K562 (cell line): ENCODE results near the gene METTL25B. TPM values are rescaled to one million over a fixed set of nuclear protein-coding genes. Genes with fewer than 3 reads are reported as not detected.

Experiments
- GTF2A2 ChIP-seq: IDR thresholded peaks from 2 replicates; pipeline ENCODE4 v1.6.1; 2016; ENCODE audit warnings: mild to moderate bottlenecking, missing genetic modification characterization, missing compliant biosample characterization
- HNRNPL ChIP-seq: fragments of 200-400 bp; formaldehyde crosslinking; IDR thresholded peaks from 2 replicates; pipeline ENCODE4 v1.6.1; 2017; ENCODE audit warnings: low read depth, mild to moderate bottlenecking, low read length
- RUNX1 ChIP-seq: sonication (generic); IDR thresholded peaks from 2 replicates; pipeline ENCODE4 v1.6.1; 2016; ENCODE audit warnings: antibody characterized with exemption, low read depth
- TCFL5 ChIP-seq: fragments of 250-450 bp; sonication (Bioruptor Pico); conservative IDR thresholded peaks from 2 replicates; pipeline ENCODE4 v1.6.1; 2021; ENCODE audit warnings: mild to moderate bottlenecking, moderate library complexity, matching md5 sums
- ZNF696 ChIP-seq: fragments of 250-450 bp; sonication (Bioruptor Pico); conservative IDR thresholded peaks from 2 replicates; pipeline ENCODE4 v1.4.0; 2020; ENCODE audit warnings: mild to moderate bottlenecking, moderate library complexity
- ZNF76 ChIP-seq: fragments of 250-450 bp; sonication (Bioruptor Pico); IDR thresholded peaks from 2 replicates; pipeline ENCODE4 v1.4.0; 2020; ENCODE audit warnings: mild to moderate bottlenecking, moderate library complexity, borderline replicate concordance
- polyA plus RNA-seq, 8 experiments: library from polyadenylated mRNA; depleted of rRNA in 4 of 8; stranded (reverse) in 5 of 8; unstranded in 3 of 8; fragments of >200 nt; fragmentation: Nextera tagmentation in 2 of 8; fragmentation: Illumina TruSeq in 1 of 8; extraction: Ambion mirVana in 2 of 8; extraction: Trizol in 1 of 8; gene quantifications; 2 replicates each; pipeline versions ENCODE4 v1.2.1 to v1.2.3, GENCODE V29; 2011 to 2014; ENCODE audit warnings: inconsistent platforms in 1 of 8, missing spikeins in 1 of 8
- total RNA-seq, 7 experiments: library from RNA; depleted of rRNA in 6 of 7; stranded (reverse); fragments of >200 nt in 6 of 7; fragmentation: Illumina TruSeq in 2 of 7; extraction: Trizol in 2 of 7; gene quantifications; 2 replicates each; pipeline versions ENCODE4 v1.2.1 to v1.2.3, GENCODE V29; 2011 to 2021; ENCODE audit warnings: low replicate concordance in 1 of 7
- TF ChIP-seq, protein P1 (sequence below): fragments of 250-450 bp; sonication (Bioruptor Pico); IDR thresholded peaks from 2 replicates; pipeline ENCODE4 v1.5.0; 2022; ENCODE audit warnings: mild to moderate bottlenecking
- TF ChIP-seq, protein P2 (sequence below), 2 experiments: fragments of 250-450 bp in 1 of 2; fragments of 450-650 bp in 1 of 2; sonication (Bioruptor Pico) in 1 of 2; IDR thresholded peaks; 2 replicates each; pipeline versions ENCODE4 v1.6.1 to v1.8.0; 2016 to 2021; ENCODE audit warnings: mild to moderate bottlenecking in 2 of 2, moderate library complexity in 2 of 2, missing compliant biosample characterization in 1 of 2, missing genetic modification characterization in 1 of 2
- TF ChIP-seq, protein P3 (sequence below), 2 experiments: fragments of 450-650 bp; formaldehyde crosslinking in 1 of 2; IDR thresholded peaks; 2 replicates each; pipeline versions ENCODE4 v1.4.0 to v1.6.1; 2014 to 2020; ENCODE audit warnings: mild to moderate bottlenecking in 2 of 2, borderline replicate concordance in 1 of 2, low read depth in 1 of 2
- TF ChIP-seq, protein P4 (sequence below), 2 experiments: fragments of 150-350 bp in 1 of 2; IDR thresholded peaks; 2 replicates each; pipeline ENCODE4 v1.6.1; 2012 to 2016; ENCODE audit warnings: low read depth in 2 of 2, low read length in 2 of 2, mild to moderate bottlenecking in 1 of 2, moderate library complexity in 1 of 2

The METTL25B gene
- total and polyA plus RNA-seq, 9 of the 15 experiments (the other 6 are each of a cell fraction or from before 2014, with no cell fraction given) = 7.7 to 48.3 (median 33.1) TPM

DNA sequence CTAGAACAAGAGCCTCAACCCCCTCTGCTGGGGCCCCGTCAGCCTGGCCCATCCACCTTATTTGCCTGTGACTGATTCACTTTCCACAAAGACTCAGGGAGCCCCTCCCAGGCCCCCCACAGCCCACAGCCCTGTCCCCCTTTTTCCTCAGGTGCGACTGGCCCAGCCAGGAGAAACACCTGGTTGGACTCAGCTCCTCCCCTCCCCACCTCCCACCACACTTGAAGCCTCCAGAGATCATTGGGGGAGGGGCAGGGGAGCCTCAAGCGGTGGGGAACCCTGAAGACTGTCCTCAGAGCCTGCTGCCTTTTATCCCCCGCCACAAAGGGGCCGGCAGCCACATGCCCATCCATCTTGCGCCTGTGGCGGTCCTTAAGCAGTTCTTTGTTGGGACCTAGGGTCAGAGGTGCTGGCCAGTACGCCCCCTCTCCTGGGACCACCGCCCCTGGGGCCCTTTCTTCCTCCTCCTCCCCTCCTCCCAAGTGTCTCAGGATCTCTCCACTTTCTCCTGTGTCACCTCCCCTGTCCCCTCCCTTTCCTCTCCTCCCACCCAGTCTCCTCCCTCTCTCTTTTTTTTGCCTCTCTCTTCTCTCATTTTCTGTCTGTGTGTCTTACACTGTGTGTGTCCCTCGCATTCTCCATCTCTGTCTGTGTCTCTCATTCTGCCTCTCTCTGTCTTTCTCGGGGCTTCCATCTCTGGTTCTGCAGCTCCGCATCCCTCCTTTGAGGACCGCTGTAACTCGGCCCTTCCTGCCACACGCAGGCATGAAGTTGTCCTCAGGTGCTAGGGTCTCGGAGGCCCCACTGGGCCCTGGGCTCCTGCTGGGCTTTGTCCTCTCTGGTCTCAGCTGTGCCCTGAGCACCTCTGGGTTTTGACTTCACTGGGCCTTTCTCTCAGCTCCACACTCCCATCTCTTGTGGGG lies 35.1 kb upstream of the METTL25B start (continued):
- TF ChIP-seq, protein P1, sequence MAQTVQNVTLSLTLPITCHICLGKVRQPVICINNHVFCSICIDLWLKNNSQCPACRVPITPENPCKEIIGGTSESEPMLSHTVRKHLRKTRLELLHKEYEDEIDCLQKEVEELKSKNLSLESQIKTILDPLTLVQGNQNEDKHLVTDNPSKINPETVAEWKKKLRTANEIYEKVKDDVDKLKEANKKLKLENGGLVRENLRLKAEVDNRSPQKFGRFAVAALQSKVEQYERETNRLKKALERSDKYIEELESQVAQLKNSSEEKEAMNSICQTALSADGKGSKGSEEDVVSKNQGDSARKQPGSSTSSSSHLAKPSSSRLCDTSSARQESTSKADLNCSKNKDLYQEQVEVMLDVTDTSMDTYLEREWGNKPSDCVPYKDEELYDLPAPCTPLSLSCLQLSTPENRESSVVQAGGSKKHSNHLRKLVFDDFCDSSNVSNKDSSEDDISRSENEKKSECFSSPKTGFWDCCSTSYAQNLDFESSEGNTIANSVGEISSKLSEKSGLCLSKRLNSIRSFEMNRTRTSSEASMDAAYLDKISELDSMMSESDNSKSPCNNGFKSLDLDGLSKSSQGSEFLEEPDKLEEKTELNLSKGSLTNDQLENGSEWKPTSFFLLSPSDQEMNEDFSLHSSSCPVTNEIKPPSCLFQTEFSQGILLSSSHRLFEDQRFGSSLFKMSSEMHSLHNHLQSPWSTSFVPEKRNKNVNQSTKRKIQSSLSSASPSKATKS = no peak
- TF ChIP-seq GTF2A2 (tag) = no peak
- TF ChIP-seq, protein P2, sequence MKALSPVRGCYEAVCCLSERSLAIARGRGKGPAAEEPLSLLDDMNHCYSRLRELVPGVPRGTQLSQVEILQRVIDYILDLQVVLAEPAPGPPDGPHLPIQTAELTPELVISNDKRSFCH (CRISPR knock-in tag; IDR thresholded peaks at IDR 0.05) = no peak
- TF ChIP-seq, protein P2 (tag; IDR thresholded peaks at IDR 0.05) = no peak
- TF ChIP-seq ZNF696 (CRISPR knock-in tag) = no peak
- TF ChIP-seq RUNX1 = no peak
- TF ChIP-seq HNRNPL = no peak
- TF ChIP-seq TCFL5 = no peak
- TF ChIP-seq, protein P3, sequence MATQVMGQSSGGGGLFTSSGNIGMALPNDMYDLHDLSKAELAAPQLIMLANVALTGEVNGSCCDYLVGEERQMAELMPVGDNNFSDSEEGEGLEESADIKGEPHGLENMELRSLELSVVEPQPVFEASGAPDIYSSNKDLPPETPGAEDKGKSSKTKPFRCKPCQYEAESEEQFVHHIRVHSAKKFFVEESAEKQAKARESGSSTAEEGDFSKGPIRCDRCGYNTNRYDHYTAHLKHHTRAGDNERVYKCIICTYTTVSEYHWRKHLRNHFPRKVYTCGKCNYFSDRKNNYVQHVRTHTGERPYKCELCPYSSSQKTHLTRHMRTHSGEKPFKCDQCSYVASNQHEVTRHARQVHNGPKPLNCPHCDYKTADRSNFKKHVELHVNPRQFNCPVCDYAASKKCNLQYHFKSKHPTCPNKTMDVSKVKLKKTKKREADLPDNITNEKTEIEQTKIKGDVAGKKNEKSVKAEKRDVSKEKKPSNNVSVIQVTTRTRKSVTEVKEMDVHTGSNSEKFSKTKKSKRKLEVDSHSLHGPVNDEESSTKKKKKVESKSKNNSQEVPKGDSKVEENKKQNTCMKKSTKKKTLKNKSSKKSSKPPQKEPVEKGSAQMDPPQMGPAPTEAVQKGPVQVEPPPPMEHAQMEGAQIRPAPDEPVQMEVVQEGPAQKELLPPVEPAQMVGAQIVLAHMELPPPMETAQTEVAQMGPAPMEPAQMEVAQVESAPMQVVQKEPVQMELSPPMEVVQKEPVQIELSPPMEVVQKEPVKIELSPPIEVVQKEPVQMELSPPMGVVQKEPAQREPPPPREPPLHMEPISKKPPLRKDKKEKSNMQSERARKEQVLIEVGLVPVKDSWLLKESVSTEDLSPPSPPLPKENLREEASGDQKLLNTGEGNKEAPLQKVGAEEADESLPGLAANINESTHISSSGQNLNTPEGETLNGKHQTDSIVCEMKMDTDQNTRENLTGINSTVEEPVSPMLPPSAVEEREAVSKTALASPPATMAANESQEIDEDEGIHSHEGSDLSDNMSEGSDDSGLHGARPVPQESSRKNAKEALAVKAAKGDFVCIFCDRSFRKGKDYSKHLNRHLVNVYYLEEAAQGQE (IDR thresholded peaks at IDR 0.05; ENCODE audit: borderline replicate concordance) = no peak
- TF ChIP-seq, protein P3 (CRISPR knock-in tag; IDR thresholded peaks at IDR 0.05; ENCODE audit: low read depth) = no peak
- TF ChIP-seq ZNF76 (CRISPR knock-in tag) = no peak
- TF ChIP-seq, protein P4, sequence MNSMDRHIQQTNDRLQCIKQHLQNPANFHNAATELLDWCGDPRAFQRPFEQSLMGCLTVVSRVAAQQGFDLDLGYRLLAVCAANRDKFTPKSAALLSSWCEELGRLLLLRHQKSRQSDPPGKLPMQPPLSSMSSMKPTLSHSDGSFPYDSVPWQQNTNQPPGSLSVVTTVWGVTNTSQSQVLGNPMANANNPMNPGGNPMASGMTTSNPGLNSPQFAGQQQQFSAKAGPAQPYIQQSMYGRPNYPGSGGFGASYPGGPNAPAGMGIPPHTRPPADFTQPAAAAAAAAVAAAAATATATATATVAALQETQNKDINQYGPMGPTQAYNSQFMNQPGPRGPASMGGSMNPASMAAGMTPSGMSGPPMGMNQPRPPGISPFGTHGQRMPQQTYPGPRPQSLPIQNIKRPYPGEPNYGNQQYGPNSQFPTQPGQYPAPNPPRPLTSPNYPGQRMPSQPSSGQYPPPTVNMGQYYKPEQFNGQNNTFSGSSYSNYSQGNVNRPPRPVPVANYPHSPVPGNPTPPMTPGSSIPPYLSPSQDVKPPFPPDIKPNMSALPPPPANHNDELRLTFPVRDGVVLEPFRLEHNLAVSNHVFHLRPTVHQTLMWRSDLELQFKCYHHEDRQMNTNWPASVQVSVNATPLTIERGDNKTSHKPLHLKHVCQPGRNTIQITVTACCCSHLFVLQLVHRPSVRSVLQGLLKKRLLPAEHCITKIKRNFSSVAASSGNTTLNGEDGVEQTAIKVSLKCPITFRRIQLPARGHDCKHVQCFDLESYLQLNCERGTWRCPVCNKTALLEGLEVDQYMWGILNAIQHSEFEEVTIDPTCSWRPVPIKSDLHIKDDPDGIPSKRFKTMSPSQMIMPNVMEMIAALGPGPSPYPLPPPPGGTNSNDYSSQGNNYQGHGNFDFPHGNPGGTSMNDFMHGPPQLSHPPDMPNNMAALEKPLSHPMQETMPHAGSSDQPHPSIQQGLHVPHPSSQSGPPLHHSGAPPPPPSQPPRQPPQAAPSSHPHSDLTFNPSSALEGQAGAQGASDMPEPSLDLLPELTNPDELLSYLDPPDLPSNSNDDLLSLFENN (IDR thresholded peaks at IDR 0.05; ENCODE audit: low read depth in 2 of 2, low read length in 2 of 2) = no peak
